AML-193 (cell line): Measurements from ENCODE around the gene PLGLB2.
"Not testable (repeated sequence)": the region's sequence is repeated elsewhere in the genome, so short reads cannot be mapped to it uniquely, and the experiment has no call there.

Experiments
- DNase-seq, 2 experiments: peaks; one replicate each; lab custom pipeline; 2025; lab: John Stamatoyannopoulos, UW

PLGLB2 gene

DNA sequence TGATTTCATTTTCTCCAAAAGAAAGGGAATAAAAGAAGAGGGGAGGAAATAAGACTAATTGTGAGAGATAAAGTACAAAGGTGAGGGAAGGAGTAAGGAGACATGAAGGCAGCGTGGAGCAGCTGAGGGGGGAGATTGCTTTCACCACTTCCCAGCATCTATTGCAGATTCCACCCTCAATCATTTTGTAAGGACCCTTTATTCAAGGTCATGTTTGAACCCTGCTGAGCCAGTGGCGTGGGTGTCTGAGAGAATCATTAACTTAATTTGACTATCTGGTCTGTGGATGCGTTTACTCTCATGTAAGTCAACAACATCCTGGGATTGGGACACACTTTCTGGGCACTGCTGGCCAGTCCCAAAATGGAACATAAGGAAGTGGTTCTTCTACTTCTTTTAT lies at the start of gene PLGLB2:
TSS of gene PLGLB2 (plus strand) at position 297 of the 400 bp plus-strand sequence. CDS start at position 364, 67 bp downstream.
- not testable (repeated sequence) for DNase-seq

DNA sequence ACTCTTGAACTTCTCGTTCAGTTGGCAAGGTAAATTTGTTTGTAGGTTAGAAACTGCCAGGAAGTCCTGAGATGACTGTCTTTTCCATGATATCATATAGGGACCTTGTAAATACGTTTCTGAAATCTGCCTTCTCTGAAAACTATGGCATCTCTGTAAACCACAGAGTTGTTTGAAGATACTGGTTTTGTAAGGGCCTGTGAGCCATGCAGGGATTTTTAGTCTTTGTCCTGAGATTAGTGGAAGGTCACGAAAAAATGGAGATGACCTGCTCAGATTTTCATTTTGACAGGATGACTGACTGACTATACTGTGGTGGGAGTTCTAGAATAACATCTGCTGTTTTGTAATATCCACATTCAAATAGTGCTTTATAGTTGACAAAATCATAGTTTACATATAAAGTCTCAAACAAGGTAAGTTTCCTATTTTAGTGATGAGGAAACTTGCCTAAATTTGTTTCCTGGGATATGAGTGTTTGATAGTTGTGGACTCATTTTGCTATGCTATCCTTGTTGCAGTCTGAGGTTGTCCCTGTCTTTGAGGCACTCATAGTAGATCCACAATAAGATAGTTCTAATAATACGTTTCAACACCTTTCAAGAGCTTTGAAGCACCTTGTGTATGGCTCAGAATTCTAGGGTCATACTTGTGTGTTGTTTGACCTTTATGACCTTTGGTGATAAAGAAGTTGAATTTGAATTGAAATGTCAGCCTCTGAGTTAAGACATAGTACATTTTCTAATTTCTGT lies 43.1 kb upstream of the PLGLB2 start:
- not testable (repeated sequence) for DNase-seq

GRCh38 chr2:87708368-87708767 lies 39.5 kb upstream of the PLGLB2 start:
- not testable (repeated sequence) for DNase-seq

GRCh38 chr2:87727940-87728599 lies 19.8 kb upstream of the PLGLB2 start:
- DNase-seq = not testable (repeated sequence)

GRCh38 chr2:87740928-87741327 lies 7.0 kb upstream of the PLGLB2 start:
- DNase-seq = not testable (repeated sequence)

DNA sequence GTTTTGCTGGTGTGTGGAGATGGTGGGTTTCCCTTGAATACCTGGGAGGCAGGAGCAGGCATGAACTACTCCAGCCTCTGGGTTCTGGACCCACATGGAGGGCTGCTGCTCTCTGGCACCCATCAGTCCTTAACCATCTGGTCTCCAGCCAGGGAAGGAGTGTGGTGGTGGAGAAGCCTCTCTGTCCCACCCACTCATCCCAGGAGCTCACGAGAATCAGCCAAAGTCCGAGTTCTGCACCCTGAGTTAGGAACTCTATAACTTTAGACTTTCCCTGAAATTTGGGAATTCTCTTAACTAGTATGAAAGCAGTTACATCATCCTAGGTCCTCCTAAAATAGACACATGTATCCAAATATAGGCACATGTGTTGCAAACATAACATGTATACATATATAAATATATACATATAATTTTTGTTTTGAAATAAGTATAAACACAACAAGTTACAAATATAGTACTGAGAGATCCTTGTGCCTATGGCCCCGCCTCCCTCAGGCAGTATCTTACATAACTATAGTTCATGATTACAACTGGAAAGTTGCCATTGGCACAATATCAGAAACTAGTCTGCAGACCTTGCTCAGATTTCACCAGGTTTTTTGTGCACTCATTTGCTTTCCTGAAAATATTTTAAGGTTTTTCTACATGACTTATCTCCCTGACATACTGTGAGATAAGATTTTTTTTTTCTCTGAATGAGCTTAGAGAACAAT lies 5.3 kb upstream of the PLGLB2 start:
- not testable (repeated sequence) for DNase-seq

- DNase-seq = not testable (repeated sequence)
Measured at GRCh38 chr2:87743638-87744037, 4.2 kb upstream of the PLGLB2 start.

GRCh38 chr2:87745353-87745951 lies 2.4 kb upstream of the PLGLB2 start:
- not testable (repeated sequence) for DNase-seq

DNA sequence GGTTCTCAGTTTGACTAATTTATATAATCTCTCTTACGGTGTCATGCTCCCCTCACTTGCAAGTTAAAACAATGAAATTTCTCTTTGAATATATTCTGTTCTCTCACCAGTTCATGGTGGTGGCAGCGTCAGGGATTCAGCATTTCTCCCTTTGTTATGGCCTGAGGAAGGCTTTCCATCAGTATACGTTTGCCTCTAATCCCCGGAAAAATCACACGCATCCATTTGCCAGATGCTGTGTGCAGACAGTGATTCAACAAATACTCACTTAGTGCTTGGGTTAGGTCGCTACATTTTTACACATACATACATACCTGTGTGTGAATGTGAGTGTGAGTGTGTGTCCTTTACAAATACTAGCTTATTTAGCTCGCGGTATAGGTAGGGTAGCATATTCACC lies 637 bp downstream of the PLGLB2 start:
- not testable (repeated sequence) for DNase-seq

- not testable (repeated sequence) for DNase-seq
Measured at GRCh38 chr2:87750560-87750959, 2.7 kb downstream of the PLGLB2 start.

DNA sequence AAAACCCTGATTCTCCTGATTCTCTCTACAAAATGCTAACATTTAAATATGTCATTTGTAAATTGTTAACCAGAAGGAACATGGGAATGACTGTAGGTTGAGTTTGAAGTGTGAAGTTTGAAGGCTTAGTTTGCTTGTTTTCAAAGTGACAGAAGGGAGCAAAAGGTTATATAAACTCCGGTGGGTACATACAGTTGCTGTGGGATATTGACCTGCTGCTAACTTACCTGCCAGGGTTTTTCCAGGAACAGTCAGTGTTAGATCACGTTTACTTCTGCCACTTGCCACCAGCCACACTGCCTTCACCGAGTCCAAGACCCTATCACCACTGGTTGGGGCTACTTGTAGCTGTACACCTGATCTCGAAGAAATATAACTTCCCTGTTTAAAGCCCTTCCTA lies 6.9 kb downstream of the PLGLB2 start:
- not testable (repeated sequence) for DNase-seq
